GM19035 (cell line): ENCODE data around the gene ADNP.

ENCODE experiments used
- ATAC-seq: cut with Tn5 transposase; IDR thresholded peaks from one replicate; pipeline ENCODE4 v1.9.1; 2021; ENCODE audit not compliant: unreplicated experiment

The ADNP gene

DNA sequence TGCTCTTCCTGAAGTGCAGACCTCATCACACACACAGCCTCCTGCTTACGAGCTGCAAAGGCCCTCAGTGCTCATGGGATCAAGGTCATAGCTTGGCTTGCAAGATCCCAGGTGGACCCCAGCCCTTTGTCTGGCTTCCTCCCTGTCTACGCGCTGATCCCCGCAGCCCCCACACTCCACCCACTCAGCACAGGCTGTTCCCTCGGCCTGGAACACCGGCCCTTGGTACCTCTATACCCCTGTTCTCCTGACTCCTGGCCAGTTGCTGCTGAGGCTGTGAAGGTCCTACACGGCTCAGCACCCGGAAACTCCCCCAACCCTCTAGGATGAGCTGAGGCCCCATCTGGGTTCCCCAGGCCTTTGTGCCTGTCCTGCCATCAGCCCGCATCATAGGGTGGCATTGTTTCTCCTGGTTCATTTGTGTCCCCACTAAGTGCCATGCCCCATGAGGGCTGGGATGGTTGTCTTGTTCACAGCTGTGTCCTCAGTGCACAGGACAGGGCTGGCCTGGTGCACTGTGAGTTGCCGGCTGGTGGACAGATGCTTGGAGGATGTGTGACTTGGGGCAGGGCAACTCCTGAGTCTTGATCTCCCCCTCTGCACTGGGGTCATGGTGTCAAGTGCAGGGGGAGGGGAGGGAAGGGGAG, 57.0 kb downstream of the ADNP start:
- no peak for ATAC-seq

DNA sequence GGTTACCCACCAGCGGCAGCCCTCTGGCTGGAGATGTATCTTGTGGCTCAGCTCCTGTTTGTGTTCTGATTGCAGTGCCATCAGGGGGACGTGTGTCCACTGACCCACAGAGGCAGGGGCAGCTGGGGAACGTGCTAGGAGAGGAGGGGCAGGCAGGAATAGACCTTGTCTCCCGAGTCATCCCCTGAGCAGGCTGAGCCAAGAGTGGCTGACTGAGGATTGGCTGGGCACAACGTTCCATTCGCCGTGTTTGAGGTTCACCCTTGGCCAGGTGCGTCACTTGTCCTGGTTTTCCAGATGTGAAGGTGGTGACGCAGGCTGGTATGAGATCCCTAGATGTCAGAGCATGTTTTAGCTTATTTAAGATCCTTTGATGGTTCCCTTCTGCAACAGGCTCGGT, 57.7 kb downstream of the ADNP start:
- ATAC-seq: no peak

DNA sequence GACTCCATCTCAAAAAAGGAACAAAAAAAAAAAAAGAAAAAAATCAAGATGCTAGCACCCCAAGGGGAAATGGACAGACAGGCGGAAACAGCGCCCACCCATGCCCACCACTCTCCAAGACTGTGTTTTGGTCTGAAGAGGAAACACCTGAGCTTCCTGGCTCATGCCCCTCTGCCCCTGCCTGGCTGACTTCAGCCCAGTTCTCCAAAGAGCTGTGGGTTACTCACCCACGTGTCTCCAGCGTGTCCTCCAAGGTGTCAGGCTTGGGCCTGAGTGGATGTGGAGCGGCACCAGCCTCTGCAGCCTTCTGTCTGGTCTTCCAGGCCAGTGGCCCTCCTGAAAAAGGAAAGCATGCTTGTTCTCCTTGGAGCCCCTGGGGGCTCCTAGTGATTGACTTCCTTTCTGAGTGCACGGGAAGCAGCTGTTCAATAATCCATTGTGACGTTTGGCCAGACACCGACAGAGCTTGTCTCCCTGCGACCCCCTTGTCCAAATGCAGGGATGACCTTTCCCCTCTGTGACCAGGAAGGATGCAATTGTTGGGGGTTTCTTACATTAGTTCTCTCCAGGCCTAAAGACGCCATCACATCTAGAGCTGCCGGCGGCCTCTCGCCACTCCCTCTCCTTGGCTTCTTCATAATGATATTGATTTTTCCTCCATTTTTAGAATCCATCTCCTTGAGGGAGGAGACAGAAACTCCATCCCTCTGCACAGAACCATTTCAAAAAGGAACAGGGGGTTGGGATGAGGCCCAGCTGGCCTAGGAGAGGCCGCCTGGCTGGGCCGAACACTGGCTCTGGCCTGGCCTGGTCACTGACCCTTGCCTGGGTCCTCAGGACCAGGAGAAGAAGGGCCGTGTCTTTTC, 58.4 kb downstream of the ADNP start:
- ATAC-seq: no peak

DNA sequence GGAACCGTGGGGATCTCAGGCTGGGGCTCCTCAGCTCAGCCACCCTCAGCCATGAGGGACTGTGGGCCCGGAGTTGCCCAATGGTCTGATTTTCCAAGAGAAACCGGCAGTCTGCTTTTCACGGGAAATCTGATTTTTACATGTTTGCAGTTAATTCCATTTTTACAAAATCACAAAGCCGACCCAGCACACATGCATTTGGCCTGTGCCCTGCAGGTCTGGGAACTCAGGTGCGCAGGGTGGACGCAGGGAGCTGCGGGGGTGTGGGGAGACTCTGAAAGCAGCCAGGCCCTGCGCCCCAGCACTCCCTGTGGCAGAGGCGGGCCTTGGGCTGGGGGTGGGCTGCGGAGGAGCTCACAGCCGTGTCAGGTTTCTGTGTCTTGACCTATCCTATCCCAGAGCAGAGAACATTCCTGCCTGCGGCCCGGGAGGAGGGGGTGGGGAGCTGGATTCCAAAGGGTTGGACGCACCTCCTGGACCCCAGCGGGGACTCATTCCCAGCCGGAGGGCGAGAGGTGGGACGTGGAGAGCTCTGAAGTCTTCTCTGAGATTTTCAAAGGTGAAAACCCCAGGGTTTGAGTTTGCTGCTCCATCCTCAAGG, 60.6 kb downstream of the ADNP start:
- ATAC-seq: no peak

DNA sequence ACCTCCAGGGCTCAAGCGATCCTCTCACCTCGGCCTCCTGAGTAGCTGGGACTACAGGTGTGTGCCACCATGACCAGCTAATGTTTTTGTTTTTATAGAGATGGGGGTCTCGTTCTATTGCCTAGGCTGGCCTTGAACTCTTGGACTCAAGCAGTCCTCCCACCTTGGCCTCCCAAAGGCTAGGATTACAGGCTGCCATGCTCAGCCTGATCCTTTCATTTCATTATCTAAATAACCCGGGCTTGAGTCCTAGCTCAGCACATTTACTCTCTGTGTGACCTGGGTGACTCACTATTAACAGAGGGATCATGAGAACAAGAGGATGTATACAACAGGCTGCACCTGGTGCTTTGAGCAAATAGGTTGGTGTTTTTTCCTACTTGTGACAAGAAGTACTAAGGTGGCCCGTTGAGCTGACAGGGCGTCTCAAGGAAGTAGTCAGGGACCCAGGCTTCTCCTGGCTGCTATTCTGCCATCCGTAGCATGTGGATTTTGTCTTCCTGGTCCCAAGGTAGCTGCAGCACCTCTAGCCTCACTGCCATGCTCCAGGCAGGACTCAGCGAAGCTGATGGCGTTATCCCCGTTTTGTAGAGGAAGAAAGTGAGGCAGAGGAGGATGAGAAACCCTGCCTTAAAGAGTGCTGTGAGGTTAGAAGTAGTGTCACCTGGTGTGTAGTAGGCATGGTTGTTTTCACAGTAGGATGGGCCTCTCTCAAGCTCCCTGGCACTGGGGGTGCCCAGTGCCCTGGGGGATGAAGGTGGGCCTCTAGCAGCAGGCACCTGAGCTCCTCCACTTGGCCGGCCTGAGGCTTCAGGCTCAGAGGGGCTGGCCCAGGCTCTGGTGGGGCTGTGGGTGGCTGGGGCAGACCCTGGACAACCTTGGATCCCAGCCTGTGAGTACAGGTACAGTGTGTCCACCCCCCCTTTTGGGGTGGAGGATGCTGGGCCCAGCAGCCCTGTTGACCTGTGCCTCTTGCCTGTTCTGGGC, 62.4 kb downstream of the ADNP start:
- no peak for ATAC-seq

DNA sequence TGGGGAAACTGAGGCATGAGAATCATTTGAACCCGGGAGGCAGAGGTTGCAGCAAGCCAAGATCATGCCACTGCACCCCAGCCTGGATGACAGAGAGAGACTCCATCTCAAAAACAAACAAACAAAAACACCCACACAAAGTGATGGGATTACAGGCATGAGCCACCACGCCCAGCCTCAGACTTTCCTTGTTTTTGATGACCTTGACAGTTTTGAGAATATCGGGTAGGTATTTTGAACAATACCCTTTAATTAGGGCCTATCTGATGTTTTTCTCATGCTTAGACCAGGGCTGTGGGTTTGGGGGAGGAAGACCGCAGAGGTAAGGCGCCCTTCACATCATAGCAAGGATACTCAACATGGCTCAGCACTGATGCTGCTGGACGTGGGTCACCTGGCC, 63.4 kb downstream of the ADNP start:
- no peak for ATAC-seq

DNA sequence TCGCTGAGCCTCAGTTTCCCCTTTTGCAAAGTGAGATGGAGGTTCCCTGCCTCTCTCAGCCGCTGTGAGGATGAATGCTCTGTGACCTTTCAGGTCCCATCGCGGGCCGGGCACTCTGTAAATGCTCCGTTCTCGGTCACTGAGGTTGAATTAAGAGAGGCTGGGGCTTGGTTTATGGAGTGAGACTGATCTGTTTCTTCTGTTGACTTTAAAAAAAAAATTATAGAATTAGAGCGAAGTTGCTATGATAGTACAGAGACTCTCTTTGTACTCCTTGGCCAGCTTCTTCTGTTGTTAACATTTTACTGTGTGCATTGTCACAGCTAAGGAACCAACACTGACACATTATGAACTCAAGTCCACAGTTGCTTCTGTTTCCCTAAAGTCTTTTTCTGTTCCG, 64.4 kb downstream of the ADNP start:
- no peak for ATAC-seq

DNA sequence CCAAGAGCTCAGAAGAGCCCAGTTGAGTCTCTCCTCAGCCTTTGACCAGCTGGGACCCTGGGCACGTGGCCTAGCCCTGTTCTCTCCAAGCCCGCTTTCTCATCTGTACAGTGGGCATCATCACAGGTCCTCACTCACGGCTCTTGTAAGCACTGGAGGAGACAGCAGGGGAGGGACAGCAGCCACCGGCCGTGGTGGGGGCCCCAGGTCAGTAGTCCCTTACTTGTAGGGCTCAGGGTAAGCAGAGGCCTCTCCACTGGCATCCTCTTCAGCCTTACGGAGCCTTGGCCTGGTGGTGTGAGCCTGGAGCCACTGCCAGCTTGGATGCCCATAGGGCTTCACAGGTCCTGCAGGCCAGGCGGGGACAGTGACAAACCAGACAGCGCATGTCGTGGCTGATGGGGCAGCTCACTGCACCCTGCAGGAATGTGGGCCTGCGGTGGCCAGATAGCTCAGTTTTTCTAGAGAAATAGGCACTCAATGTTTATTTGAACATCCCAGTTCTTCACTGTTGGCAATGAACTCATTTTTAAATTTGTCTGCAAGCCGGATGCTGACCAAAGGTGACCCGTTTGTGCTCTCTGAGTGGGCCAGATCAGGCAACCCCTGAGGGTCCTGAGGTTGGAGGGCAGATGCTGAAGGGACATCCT, 65.1 kb downstream of the ADNP start:
- ATAC-seq: no peak

DNA sequence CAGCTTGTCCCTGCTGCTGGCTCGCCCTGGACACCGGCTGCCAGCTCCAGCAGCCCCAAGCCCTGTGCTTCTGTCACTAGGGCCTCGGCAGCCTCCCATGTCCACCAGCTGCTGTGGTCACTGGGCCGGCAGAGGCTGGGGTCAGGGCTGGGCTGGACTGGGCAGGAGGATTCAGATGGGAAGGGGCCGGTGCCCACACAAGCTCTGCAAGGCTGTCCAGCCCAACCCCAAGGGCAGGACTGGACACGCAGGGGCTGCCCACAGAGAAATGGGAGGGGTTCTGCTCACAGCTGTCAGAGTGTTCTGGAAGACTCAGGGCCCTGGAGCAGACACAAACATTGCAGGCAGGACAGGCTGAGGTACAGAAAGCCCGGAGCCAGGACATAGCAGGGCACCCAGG, 65.6 kb downstream of the ADNP start:
- no peak for ATAC-seq

DNA sequence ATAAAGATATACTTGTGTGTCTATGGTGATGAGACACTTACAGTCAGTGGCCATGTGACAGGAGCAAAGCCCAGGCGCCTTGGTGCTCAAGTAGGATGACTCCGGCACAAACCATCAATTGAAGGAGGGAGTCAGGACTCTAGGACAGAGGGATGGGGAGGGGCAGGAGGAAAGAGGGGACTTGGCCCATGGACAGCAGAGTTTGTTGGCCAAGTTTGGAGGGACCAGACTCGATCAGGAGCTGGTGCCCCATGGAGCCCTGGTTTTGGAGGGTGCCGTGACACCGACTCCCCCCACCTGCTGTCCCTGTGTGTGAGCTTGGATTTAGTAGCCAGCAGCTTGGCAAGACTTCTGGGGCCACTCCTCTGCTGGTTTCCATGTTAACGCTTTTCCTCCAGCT, 66.1 kb downstream of the ADNP start:
- ATAC-seq: no peak

DNA sequence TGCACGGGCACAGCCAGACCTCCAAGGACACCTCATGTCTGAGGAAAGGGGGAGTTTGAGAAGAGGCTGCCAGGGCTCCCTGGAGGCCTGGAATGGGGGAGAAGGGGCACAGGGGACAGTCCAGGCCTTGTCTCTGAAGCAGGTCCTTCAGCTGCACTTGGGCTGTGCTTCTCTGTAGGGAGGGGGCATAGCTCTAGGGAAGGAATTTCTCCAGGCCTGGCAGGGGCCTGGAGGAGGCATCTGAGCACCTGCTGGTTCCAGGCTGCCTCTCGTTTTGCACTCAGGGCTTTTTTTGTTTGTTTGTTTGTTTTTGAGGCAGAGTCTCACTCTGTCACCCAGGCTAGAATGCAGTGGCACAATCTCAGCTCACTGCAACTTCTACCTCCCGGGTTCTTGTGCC, 68.7 kb downstream of the ADNP start:
- ATAC-seq: no peak

DNA sequence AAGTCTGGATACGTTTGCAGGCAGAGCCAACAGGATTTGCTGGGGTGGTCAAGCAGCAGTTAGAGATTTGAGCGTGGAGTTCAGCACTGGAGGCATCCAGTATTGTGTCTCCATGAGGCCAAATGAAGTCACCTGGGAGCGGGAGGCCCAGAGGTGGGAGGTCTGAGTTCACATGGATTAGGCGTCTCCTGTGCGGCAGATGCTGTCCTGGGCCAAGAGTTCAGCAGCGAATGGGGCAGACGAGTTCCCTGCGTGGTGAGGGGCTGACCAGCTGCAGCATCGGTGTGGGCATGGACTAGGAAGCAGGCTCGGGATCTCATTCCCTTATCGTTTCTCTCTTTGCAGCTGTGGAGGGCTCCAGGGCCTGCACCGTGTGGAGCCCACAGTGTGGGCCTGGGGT, 70.2 kb downstream of the ADNP start:
- no peak for ATAC-seq

DNA sequence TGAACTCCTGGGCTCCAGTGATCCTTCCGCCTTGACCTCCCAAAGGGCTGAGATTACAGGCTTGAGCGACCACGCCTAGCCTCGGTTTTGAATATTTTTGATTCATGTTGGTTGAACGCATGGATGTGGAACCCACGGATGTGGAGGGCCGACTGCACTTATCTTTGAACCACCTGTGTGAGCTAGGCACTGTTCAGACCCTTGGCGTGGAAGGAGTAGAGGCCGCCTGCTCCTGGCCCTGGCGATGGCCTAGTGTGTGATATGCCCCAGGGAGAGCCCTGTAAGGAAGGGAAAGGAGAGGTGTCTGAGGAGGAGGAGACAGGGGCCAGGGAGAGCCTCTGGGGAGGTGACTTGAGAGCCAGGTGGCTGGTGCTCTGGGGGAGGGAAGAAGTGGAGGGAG, 72.1 kb downstream of the ADNP start:
- no peak for ATAC-seq

DNA sequence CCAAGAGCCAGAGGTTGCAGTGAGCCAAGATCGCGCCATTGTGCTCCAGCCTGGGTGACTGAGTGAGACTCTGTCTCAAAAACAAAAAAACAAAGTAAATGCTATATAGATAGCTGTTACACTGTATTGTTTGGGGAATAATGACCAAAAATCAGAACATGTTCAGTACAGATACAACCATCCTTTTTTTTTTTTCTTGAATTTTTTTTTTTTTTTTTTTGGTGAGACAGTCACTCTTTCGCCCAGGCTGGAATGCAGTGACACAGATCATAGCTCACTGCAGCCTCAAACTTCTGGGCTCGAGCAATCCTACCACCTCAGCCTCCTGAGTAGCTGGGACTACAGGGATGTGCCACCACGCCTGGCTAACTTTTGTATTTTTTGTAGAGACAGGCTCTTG, 72.7 kb downstream of the ADNP start:
- no peak for ATAC-seq

DNA sequence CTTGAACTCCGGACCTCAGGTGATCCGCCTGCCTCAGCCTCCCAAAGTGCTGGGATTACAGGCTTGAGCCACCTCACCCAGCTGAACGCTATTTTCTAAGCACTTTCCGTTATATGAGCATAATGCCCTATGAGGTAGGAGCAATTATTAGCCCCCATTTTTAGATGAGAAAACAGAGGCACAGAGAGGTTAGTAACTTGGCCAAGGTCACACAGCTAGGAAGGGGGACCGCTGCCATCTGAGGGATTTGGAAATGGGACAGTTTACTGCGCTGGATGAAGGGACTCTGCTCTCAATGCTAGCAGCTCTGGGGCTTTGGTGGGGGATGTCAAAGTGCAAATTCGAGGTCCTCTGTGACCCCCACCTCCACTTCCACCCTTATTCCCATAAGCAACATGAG, 73.9 kb downstream of the ADNP start:
- no peak for ATAC-seq

DNA sequence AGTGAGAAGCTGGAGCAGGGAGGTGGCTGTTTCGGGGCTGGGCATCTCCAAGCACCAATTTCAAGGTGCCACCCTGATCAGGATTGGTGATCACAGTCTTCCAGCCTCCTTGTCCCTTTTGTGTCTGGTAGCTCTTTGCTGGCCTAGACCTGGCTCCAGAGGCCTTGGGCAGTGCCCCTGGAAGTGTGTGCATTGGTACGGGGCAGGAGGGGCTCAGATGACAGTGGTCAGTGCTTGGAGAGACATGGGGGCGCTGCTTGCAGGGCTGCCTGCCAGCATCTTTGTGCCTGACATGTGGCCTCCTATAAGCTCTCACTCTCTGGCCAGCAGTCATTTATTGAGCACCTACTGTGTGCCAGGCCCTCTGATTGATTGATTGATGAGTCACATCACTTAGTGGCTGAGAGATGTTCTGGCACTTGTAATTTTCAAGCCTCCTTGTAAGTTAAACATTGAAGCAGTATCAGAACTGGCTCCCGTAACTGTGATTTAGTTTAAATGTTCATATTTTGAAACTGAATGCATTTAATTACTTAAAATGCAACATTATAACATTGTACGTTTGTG, 74.7 kb downstream of the ADNP start:
- no peak for ATAC-seq

DNA sequence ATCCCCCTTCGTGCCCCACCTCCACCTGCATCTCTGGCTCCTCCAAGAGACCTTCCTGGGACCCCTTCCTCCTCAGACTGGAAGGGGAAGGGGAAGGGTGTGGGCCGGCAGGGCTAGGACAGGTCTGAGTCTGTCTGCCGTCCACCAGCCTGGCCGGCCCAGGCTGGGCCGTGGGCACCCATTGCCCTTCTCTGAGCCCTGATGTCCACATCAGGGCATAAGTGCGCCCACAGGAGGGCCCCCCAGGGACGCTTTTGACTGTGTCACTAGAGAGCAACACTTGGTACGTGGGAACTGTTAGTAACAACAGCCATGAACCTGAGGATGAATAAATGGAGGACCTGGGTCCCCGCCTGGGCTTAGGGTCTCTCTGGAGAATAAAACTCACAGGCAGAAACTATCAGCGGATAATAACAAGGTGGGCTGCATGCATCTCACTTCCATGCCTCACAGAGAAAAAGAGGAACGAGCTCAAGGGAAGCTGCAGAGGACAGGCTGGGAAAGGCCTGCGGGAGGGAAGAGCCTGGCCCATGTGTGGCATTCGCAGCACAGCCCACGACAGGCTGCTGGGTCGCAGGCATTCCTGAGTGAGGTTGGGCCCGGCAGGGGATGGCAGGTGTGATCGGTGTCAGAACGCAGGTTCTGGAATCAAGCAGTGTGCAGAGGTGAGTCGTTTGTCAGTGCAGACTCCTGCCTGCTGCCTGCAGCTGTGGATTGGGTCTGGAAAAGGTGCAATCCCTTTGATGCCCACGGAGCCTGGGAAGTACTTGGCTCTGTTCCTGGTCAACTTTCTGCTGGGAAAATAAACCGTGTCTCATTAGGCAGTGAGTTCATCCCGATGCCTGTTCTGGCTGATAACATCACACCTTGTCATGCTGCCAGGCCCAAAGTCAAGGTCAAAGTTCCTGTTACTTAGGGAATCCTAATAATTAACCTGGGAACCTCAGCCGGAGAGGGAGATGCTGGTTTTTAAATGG, 75.5 kb downstream of the ADNP start:
- no peak for ATAC-seq

DNA sequence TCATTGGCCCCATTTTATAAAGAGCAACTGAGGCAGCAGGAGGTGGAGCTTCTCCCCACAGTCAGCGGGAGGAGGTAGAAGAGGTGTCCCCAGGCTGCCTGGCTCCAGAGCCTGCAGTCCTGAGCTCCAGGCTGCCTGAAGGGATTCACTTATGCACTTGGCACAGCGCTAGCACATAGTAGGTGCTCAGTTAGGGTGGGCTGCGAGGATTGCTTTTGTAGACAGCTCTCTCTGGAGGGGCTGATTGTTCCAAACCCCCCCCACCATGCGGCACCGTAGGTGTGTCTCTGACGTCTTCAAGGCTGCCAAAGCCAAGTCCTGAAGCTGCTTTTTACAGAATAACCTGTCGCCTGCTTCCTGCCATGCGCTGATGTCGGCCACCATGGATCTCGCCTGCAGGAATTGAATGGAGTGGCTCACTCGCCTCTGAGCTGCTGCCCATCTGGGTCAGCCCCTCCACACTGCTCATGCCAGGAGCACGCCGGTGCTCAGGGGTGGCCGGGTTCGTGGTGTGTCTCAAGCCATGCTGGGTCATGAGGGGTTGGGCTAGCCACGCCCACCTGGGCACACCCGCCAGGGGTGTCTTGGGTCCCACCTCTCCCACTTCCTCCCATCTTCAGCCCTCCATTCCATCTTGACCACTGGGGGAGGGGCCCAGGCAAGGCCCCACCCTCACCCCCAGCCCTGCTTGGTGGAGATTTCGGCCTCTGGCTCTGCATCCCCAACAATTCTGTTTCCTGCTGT, 76.6 kb downstream of the ADNP start:
- ATAC-seq: no peak
